Neural progenitor cell (in vitro differentiated cells): ENCODE data around the gene ATL3. TPM values are rescaled to one million over a fixed set of nuclear protein-coding genes. Genes with fewer than 3 reads are reported as not detected.

ENCODE experiments used
- DNase-seq: peaks from one replicate; pipeline ENCODE4 v3.0.0-alpha.2; 2016; ENCODE audit warnings: low spot score
- H2AFZ ChIP-seq: fragments of 200-600 bp; sonication (generic); replicated peaks from 2 replicates; pipeline ENCODE4 v1.6.1; 2016; ENCODE audit warnings: antibody characterized with exemption
- H3F3A ChIP-seq: fragments of 200-600 bp; sonication (generic); 2 replicates; pipeline ENCODE4 v1.6.1; 2016; ENCODE audit warnings: antibody characterized with exemption, low read depth
- H3K27ac ChIP-seq: fragments of 200-600 bp; sonication (generic); 2 replicates; pipeline ENCODE4 v1.5.1; 2016; ENCODE audit warnings: mild to moderate bottlenecking
- H3K27me3 ChIP-seq: fragments of 200-600 bp; sonication (generic); 2 replicates; pipeline ENCODE4 v1.6.1; 2016; ENCODE audit warnings: mild to moderate bottlenecking, moderate library complexity
- H3K36me3 ChIP-seq: fragments of 200-600 bp; sonication (generic); 2 replicates; pipeline ENCODE4 v1.5.1; 2016
- H3K4me1 ChIP-seq: fragments of 200-600 bp; sonication (generic); 2 replicates; pipeline ENCODE4 v1.6.1; 2016; ENCODE audit warnings: mixed run types
- H3K4me2 ChIP-seq: fragments of 200-600 bp; sonication (generic); 2 replicates; pipeline ENCODE4 v1.6.1; 2016
- H3K4me3 ChIP-seq: fragments of 200-600 bp; sonication (generic); 2 replicates; pipeline ENCODE4 v1.5.1; 2016
- H3K79me2 ChIP-seq: fragments of 200-600 bp; sonication (generic); 2 replicates; pipeline ENCODE4 v1.6.1; 2016; ENCODE audit warnings: low read depth
- H3K9ac ChIP-seq: fragments of 200-600 bp; sonication (generic); 2 replicates; pipeline ENCODE4 v1.6.1; 2016
- H3K9me3 ChIP-seq: fragments of 200-600 bp; sonication (generic); 2 replicates; pipeline ENCODE4 v1.5.1; 2016; ENCODE audit warnings: low read depth
- H4K20me1 ChIP-seq: fragments of 200-600 bp; sonication (generic); 2 replicates; pipeline ENCODE4 v1.6.1; 2016; ENCODE audit warnings: low read depth
- H3K27ac Mint-ChIP-seq: 3 replicates; pipeline ENCODE4 v1.8.0; 2021; ENCODE audit warnings: mixed read lengths
- H3K27me3 Mint-ChIP-seq: 2 replicates; pipeline ENCODE4 v1.8.0; 2022; ENCODE audit warnings: low read depth, mild to moderate bottlenecking, inconsistent platforms, moderate library complexity, mixed read lengths; ENCODE audit not compliant: insufficient read depth
- H3K36me3 Mint-ChIP-seq: 3 replicates; pipeline ENCODE4 v1.8.0; 2021; ENCODE audit warnings: mixed read lengths
- H3K4me1 Mint-ChIP-seq: 3 replicates; pipeline ENCODE4 v1.8.0; 2021; ENCODE audit warnings: mixed read lengths
- H3K4me3 Mint-ChIP-seq: 3 replicates; pipeline ENCODE4 v1.8.0; 2021; ENCODE audit warnings: mild to moderate bottlenecking, moderate library complexity, mixed read lengths
- H3K9me3 Mint-ChIP-seq: 3 replicates; pipeline ENCODE4 v1.8.0; 2020; ENCODE audit warnings: mixed read lengths
- CTCF ChIP-seq: fragments of 200-600 bp; sonication (generic); IDR thresholded peaks from 2 replicates; pipeline ENCODE4 v1.5.1; 2017; ENCODE audit warnings: antibody characterized with exemption, mild to moderate bottlenecking
- EZH2 ChIP-seq: fragments of 200-600 bp; sonication (generic); IDR thresholded peaks from 2 replicates; pipeline ENCODE4 v1.6.1; 2017; ENCODE audit warnings: antibody characterized with exemption, mild to moderate bottlenecking, moderate library complexity
- EZH2phosphoT487 ChIP-seq: fragments of 200-600 bp; sonication (generic); IDR thresholded peaks from 2 replicates; pipeline ENCODE4 v1.6.1; 2017; ENCODE audit warnings: antibody characterized with exemption
- total RNA-seq: library from RNA; depleted of rRNA; stranded (reverse); fragments of >200 nt; gene quantifications from 2 replicates; pipeline ENCODE4 v1.2.3, GENCODE V29; 2015; ENCODE audit warnings: low replicate concordance

Gene ATL3
- total RNA-seq, 1 donor from 2014 or later = 19.5 TPM

- peak overlapping the region; percentile 78 for H3K4me2 ChIP-seq
- Mint-ChIP-seq H3K27me3 (peaks cover 2% of the 10 kb centered on the region), H3K36me3 (peaks cover 4% of the 10 kb centered on the region), H3K9me3 (no peaks in the 10 kb centered on the region), H3K27ac (peak overlapping the region; percentile 29), H3K4me3 (peak overlapping the region; percentile 93), H3K4me1 (peaks cover 23% of the 10 kb centered on the region)
- H3K9ac ChIP-seq = peak overlapping the region; percentile 47
- H3K4me1 ChIP-seq = peaks cover 18% of the 10 kb centered on the region
- H2AFZ ChIP-seq = peak overlapping the region; percentile 4
- peak overlapping the region; percentile 83 for H3K4me3 ChIP-seq
- H3K9me3 ChIP-seq = no peaks in the 10 kb centered on the region
- peaks cover 40% of the 10 kb centered on the region for H3F3A ChIP-seq
- no peaks in the 10 kb centered on the region for H3K36me3 ChIP-seq
- peaks cover 58% of the 10 kb centered on the region for H3K79me2 ChIP-seq
- no peaks in the 10 kb centered on the region for H3K27me3 ChIP-seq
- TF ChIP-seq EZH2 = no peak
- peak; percentile 24 for TF ChIP-seq CTCF
- TF ChIP-seq EZH2phosphoT487 = no peak
- H4K20me1 ChIP-seq = peaks cover 33% of the 10 kb centered on the region
- H3K27ac ChIP-seq = peak overlapping the region; percentile 94
- DNase-seq = peak; percentile 63
These were observed 11.2 kb upstream of the ATL3 start for GRCh38 chr11:63682066-63683021.

DNA sequence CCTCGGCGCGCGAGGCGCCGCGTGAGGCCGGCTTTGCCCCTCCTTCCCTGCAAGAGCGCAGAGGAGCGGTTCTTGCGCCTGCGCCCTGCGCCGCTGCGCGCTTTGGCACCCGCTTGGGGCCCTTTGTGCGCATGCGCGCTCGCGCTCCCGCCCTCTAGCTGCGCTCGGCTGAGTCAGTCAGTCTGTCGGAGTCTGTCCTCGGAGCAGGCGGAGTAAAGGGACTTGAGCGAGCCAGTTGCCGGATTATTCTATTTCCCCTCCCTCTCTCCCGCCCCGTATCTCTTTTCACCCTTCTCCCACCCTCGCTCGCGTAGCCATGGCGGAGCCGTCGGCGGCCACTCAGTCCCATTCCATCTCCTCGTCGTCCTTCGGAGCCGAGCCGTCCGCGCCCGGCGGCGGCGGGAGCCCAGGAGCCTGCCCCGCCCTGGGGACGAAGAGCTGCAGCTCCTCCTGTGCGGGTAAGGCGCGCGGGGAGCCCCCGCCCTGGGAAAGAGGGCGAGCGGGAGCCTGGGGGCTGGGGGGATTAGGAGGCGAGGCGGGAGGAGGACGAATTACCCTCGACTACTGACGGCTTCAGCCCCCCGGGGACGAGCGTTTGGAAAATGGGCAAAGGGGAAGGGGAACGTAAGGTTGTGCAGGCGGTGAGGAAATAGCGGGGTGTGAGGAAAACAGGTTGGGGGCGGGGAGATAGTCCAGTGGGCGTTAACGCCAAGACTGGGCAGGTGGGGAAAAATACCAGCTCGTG is 10.3 kb upstream of the ATL3 start, which contains the start of gene RTN3:
TSS of gene RTN3 (plus strand) at position 180 of the 745 bp plus-strand sequence. CDS start at position 317, 137 bp downstream.
- Histone ChIP-seq H2AFZ (peak within 1 kb of the TSS; percentile 62), H3K4me3 (peak within 1 kb of the TSS; percentile 83), H3K9ac (peak within 1 kb of the TSS; percentile 47), H3K4me1 (peaks cover 18% of the 10 kb centered on the region), H4K20me1 (peaks cover 25% of the 10 kb centered on the region), H3K9me3 (no peaks in the 10 kb centered on the region), H3K27me3 (no peaks in the 10 kb centered on the region), H3F3A (peaks cover 40% of the 10 kb centered on the region), H3K4me2 (peak within 1 kb of the TSS; percentile 78), H3K36me3 (no peaks in the 10 kb centered on the region), H3K79me2 (peaks cover 50% of the 10 kb centered on the region), H3K27ac (peak within 1 kb of the TSS; percentile 94)
- H3K27ac Mint-ChIP-seq = peak within 1 kb of the TSS; percentile 46
- peaks cover 20% of the 10 kb centered on the region for H3K4me1 Mint-ChIP-seq
- H3K9me3 Mint-ChIP-seq = no peaks in the 10 kb centered on the region
- H3K27me3 Mint-ChIP-seq = peaks cover 2% of the 10 kb centered on the region
- peak within 1 kb of the TSS; percentile 93 for H3K4me3 Mint-ChIP-seq
- no peaks in the 10 kb centered on the region for H3K36me3 Mint-ChIP-seq
- no peak for TF ChIP-seq EZH2phosphoT487
- TF ChIP-seq CTCF = peak; percentile 9
- DNase-seq = peak; percentile 100

DNA sequence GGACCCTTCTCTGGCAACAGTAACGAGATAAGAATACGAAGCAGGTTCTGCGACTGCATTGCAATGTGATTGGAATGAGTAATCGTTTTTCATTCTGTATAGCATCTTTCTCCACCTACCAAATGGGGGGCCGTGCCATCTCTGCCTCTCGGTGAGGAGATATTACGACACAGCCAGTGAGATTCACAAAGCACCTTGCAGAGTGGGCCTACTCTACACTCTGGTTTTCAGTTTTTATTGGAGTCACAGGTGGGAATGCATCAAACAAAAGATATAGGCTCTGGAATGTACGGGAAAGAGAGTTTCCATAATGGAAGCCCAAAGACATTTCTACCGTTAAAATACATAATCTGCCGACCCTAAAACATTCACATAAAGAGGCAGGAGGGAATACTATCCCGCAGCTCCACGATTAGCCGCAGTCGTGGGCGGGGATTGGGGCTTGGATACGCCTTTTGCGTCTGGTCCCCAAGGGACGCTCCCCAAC is 9.7 kb upstream of the ATL3 start:
- Mint-ChIP-seq H3K27me3 (peaks cover 2% of the 10 kb centered on the region), H3K27ac (peak overlapping the region; percentile 11), H3K4me1 (peaks cover 20% of the 10 kb centered on the region), H3K36me3 (no peaks in the 10 kb centered on the region), H3K9me3 (no peaks in the 10 kb centered on the region), H3K4me3 (peak overlapping the region; percentile 93)
- no peak for DNase-seq
- TF ChIP-seq CTCF (no peak), EZH2phosphoT487 (no peak), EZH2 (no peak)
- Histone ChIP-seq H3K36me3 (no peaks in the 10 kb centered on the region), H3K27me3 (no peaks in the 10 kb centered on the region), H4K20me1 (peaks cover 20% of the 10 kb centered on the region), H3K9ac (no peak overlapping the region), H3K4me2 (peak overlapping the region; percentile 75), H2AFZ (peak overlapping the region; percentile 62), H3K9me3 (no peaks in the 10 kb centered on the region), H3K27ac (no peak overlapping the region), H3F3A (peaks cover 38% of the 10 kb centered on the region), H3K4me1 (peaks cover 18% of the 10 kb centered on the region), H3K79me2 (peaks cover 44% of the 10 kb centered on the region), H3K4me3 (peak overlapping the region; percentile 83)
